Stimulated activated CD4-positive, alpha-beta T cell treated with anti-CD3 and anti-CD28 coated beads, Interleukin-12 subunit alpha, Interleukin-12 subunit beta, amount 100 ng/mL, for 24 hours (primary cell): ENCODE data around the gene IL36A.

Experiments
- DNase-seq, 2 experiments: peaks; one replicate each; pipeline ENCODE4 v3.0.0-alpha.2; 2020; ENCODE audit warnings: low read depth in 2 of 2

The IL36A gene

GRCh38 chr2:113002677-113003076 lies 2.6 kb upstream of the IL36A start:
- DNase-seq = no peak

- DNase-seq = no peak
Observed at GRCh38 chr2:113007250-113007649, 2.0 kb downstream of the IL36A start.

GRCh38 chr2:113009622-113010021 lies 4.4 kb downstream of the IL36A start:
- DNase-seq = no peak

GRCh38 chr2:113010088-113010487 lies 4.8 kb downstream of the IL36A start:
- DNase-seq = no peak

- DNase-seq = no peak
Observed at GRCh38 chr2:113011108-113011507, 5.8 kb downstream of the IL36A start.

GRCh38 chr2:113012436-113013335 lies 7.4 kb downstream of the IL36A start:
- DNase-seq = no peak

- DNase-seq = no peak
Observed at GRCh38 chr2:113013336-113013661, 8.0 kb downstream of the IL36A start.

GRCh38 chr2:113014067-113014466 lies 8.8 kb downstream of the IL36A start:
- DNase-seq = no peak

GRCh38 chr2:113015042-113015441 lies 9.8 kb downstream of the IL36A start:
- no peak for DNase-seq

- DNase-seq = no peak
Observed at GRCh38 chr2:113015655-113016054, 10.4 kb downstream of the IL36A start.

- DNase-seq = no peak
Observed at GRCh38 chr2:113018509-113018908, 13.2 kb downstream of the IL36A start.

GRCh38 chr2:113021312-113021711 lies 16.1 kb downstream of the IL36A start:
- no peak for DNase-seq

- DNase-seq = no peak
Observed at GRCh38 chr2:113024764-113025163, 19.5 kb downstream of the IL36A start.

GRCh38 chr2:113025737-113026136 lies 20.5 kb downstream of the IL36A start:
- no peak for DNase-seq

GRCh38 chr2:113027691-113028090 lies 22.4 kb downstream of the IL36A start:
- no peak for DNase-seq

GRCh38 chr2:113028112-113028511 lies 22.9 kb downstream of the IL36A start:
- DNase-seq = no peak

- DNase-seq = no peak
Observed at GRCh38 chr2:113032737-113033136, 27.5 kb downstream of the IL36A start.

GRCh38 chr2:113034016-113034415 lies 28.8 kb downstream of the IL36A start:
- no peak for DNase-seq

- no peak for DNase-seq
Observed at GRCh38 chr2:113036763-113037162, 31.5 kb downstream of the IL36A start.

- no peak for DNase-seq
Observed at GRCh38 chr2:113038291-113038690, 33.0 kb downstream of the IL36A start.

- DNase-seq = no peak
Observed at GRCh38 chr2:113039158-113039557, 33.9 kb downstream of the IL36A start.

- no peak for DNase-seq
Observed at GRCh38 chr2:113039719-113040118, 34.5 kb downstream of the IL36A start.

GRCh38 chr2:113041871-113042270 lies 36.6 kb downstream of the IL36A start:
- DNase-seq = no peak

GRCh38 chr2:113046465-113046864 lies 41.2 kb downstream of the IL36A start:
- no peak for DNase-seq
